ENCODE data around the gene CHP2. TPM values are rescaled to one million over a fixed set of nuclear protein-coding genes. Genes with fewer than 3 reads are reported as not detected.
"Not testable (repeated sequence)": the region's sequence is repeated elsewhere in the genome, so short reads cannot be mapped to it uniquely, and the experiment has no call there.

CHP2 gene
- polyA plus RNA-seq, 3 donors = 1.0 to 2.2 (median 1.3) TPM

GRCh38 chr16:23741675-23742303 lies 13.0 kb upstream of the CHP2 start:
- DNase-seq = no peak

GRCh38 chr16:23742766-23743165 lies 12.1 kb upstream of the CHP2 start:
- DNase-seq = no peak

GRCh38 chr16:23745263-23745662 lies 9.6 kb upstream of the CHP2 start:
- no peak for DNase-seq

GRCh38 chr16:23748630-23749029 lies 6.2 kb upstream of the CHP2 start:
- DNase-seq = no peak

GRCh38 chr16:23751053-23751452 lies 3.8 kb upstream of the CHP2 start:
- not testable (repeated sequence) for DNase-seq

- no peak for DNase-seq
Measured at GRCh38 chr16:23753908-23754593, 775 bp upstream of the CHP2 start.

GRCh38 chr16:23755484-23755809 lies 621 bp downstream of the CHP2 start:
- DNase-seq = no peak

GRCh38 chr16:23757116-23757515 lies 2.3 kb downstream of the CHP2 start:
- no peak for DNase-seq

- DNase-seq = no peak
Measured at GRCh38 chr16:23757937-23758619, 3.3 kb downstream of the CHP2 start.

- no peak for DNase-seq
Measured at GRCh38 chr16:23765933-23766332, 11.1 kb downstream of the CHP2 start.

GRCh38 chr16:23768581-23768980 lies 13.8 kb downstream of the CHP2 start:
- DNase-seq = no peak

GRCh38 chr16:23771027-23771426 lies 16.2 kb downstream of the CHP2 start:
- DNase-seq = no peak

GRCh38 chr16:23771642-23772041 lies 16.8 kb downstream of the CHP2 start:
- no peak for DNase-seq

- DNase-seq = no peak
Measured at GRCh38 chr16:23773339-23773738, 18.5 kb downstream of the CHP2 start.

- no peak for DNase-seq
Measured at GRCh38 chr16:23781176-23781575, 26.4 kb downstream of the CHP2 start.

- no peak for DNase-seq
Measured at GRCh38 chr16:23784811-23785447, 30.1 kb downstream of the CHP2 start.

- no peak for DNase-seq
Measured at GRCh38 chr16:23785842-23786241, 31.0 kb downstream of the CHP2 start.

GRCh38 chr16:23786964-23787561 lies 32.2 kb downstream of the CHP2 start:
- no peak for DNase-seq

- DNase-seq = no peak
Measured at GRCh38 chr16:23788685-23789084, 33.9 kb downstream of the CHP2 start.

- DNase-seq = no peak
Measured at GRCh38 chr16:23795378-23795777, 40.6 kb downstream of the CHP2 start.

- no peak for DNase-seq
Measured at GRCh38 chr16:23796941-23797340, 42.1 kb downstream of the CHP2 start.

- peak; percentile 40 for DNase-seq
Measured at GRCh38 chr16:23801378-23801777, 46.6 kb downstream of the CHP2 start.

GRCh38 chr16:23802776-23803175 lies 48.0 kb downstream of the CHP2 start:
- no peak for DNase-seq
